Activated CD4-positive, alpha-beta T cell treated with anti-CD3 and anti-CD28 coated beads, Interleukin-2, Interleukin-6, amounts not matched to agents 100 ng/mL and 50 ng/mL, durations not matched to agents 16 hours and 8 hours (primary cell): Measurements from ENCODE around the gene COL18A1.
"Not testable (repeated sequence)": the region's sequence is repeated elsewhere in the genome, so short reads cannot be mapped to it uniquely, and the experiment has no call there.

Experiments
- DNase-seq: peaks from one replicate; pipeline ENCODE4 v3.0.0-alpha.2; 2020

COL18A1 gene

GRCh38 chr21:45549626-45550463, 144.9 kb downstream of the COL18A1 start:
- peak; percentile 33 for DNase-seq

GRCh38 chr21:45550522-45551210, 145.7 kb downstream of the COL18A1 start:
- peak; percentile 85 for DNase-seq

- peak; percentile 87 for DNase-seq
Observed at GRCh38 chr21:45551316-45551715, 146.4 kb downstream of the COL18A1 start.

- no peak for DNase-seq
Observed at GRCh38 chr21:45551783-45552695, 147.1 kb downstream of the COL18A1 start.

GRCh38 chr21:45552696-45553391, 147.9 kb downstream of the COL18A1 start:
- no peak for DNase-seq

- DNase-seq = peak; percentile 94
Observed at GRCh38 chr21:45554477-45555175, 149.7 kb downstream of the COL18A1 start.

- no peak for DNase-seq
Observed at GRCh38 chr21:45555251-45555556, 150.2 kb downstream of the COL18A1 start.

- DNase-seq = peak; percentile 73
Observed at GRCh38 chr21:45555557-45556301, 150.8 kb downstream of the COL18A1 start.

GRCh38 chr21:45556302-45556644, 151.3 kb downstream of the COL18A1 start:
- DNase-seq = no peak

GRCh38 chr21:45556645-45557615, 152.0 kb downstream of the COL18A1 start:
- DNase-seq = no peak

- no peak for DNase-seq
Observed at GRCh38 chr21:45557616-45558043, 152.7 kb downstream of the COL18A1 start.

GRCh38 chr21:45558044-45558721, 153.2 kb downstream of the COL18A1 start:
- DNase-seq = no peak

GRCh38 chr21:45559216-45560105, 154.5 kb downstream of the COL18A1 start:
- DNase-seq = no peak

- DNase-seq = no peak
Observed at GRCh38 chr21:45560106-45561021, 155.4 kb downstream of the COL18A1 start.

- not testable (repeated sequence) for DNase-seq
Observed at GRCh38 chr21:45561241-45561640, 156.3 kb downstream of the COL18A1 start.

- no peak for DNase-seq
Observed at GRCh38 chr21:45562402-45562801, 157.4 kb downstream of the COL18A1 start.

- DNase-seq = no peak
Observed at GRCh38 chr21:45562965-45563364, 158.0 kb downstream of the COL18A1 start.
